Liver (tissue), 3 donors: ENCODE results near the gene MS4A4E.

Source experiments
- CTCF ChIP-seq: fragments of 150-350 bp; IDR thresholded peaks from 2 replicates; pipeline ENCODE4 v1.5.1; 2017; ENCODE audit warnings: improper control_type of control experiment, low read depth, low read length; ENCODE audit not compliant: missing input control
- RAD21 ChIP-seq, 2 donors: IDR thresholded peaks; 2 replicates each; pipeline ENCODE4 v1.6.1; 2016; ENCODE audit warnings: antibody characterized with exemption in 2 of 2, mild to moderate bottlenecking in 2 of 2
- donor health status: healthy.
- donor health status: healthy.

- TF ChIP-seq CTCF = no peak
- no peak for TF ChIP-seq RAD21 (IDR thresholded peaks at IDR 0.05)
Measured at GRCh38 chr11:60158636-60159035, 84.3 kb downstream of the MS4A4E start.
